Ascending aorta (tissue), 2 donors: ENCODE data around the gene ZBTB18. TPM values are rescaled to one million over a fixed set of nuclear protein-coding genes. Genes with fewer than 3 reads are reported as not detected.

Source experiments
- DNase-seq, 2 donors: peaks; one replicate each; pipeline ENCODE4 v3.0.0-alpha.2; 2019; ENCODE audit warnings: low spot score in 2 of 2
- H3K27ac ChIP-seq, 2 donors: fragments of 200-600 bp; sonication (generic); one replicate each; pipeline ENCODE4 v1.5.1; 2016 to 2017; ENCODE audit warnings: mild to moderate bottlenecking in 1 of 2
- H3K27me3 ChIP-seq: fragments of 200-600 bp; sonication (generic); one replicate; pipeline ENCODE4 v1.5.1; 2017
- H3K36me3 ChIP-seq, 2 donors: fragments of 200-600 bp; sonication (generic); one replicate each; pipeline ENCODE4 v1.5.1; 2016
- H3K4me1 ChIP-seq, 2 donors: fragments of 200-600 bp; sonication (generic); one replicate each; pipeline ENCODE4 v1.5.1; 2016 to 2017; ENCODE audit warnings: mild to moderate bottlenecking in 1 of 2
- H3K4me3 ChIP-seq, 2 donors: fragments of 200-600 bp; sonication (generic); one replicate each; pipeline ENCODE4 v1.5.1; 2016 to 2017; ENCODE audit warnings: mild to moderate bottlenecking in 1 of 2
- H3K9me3 ChIP-seq, 2 donors: fragments of 200-600 bp; sonication (generic); one replicate each; pipeline ENCODE4 v1.5.1; 2016
- intact Hi-C: fragments of 100-400 bp; cut with DNase I; formaldehyde crosslinking; loops from one replicate; pipeline ENCODE4 v1.15.1; 2023
- total RNA-seq: library from RNA; depleted of rRNA; stranded (reverse); fragments of >200 nt; gene quantifications from one replicate; pipeline ENCODE4 v1.1.0, GENCODE V29; 2016
- TF ChIP-seq, protein P1 (sequence below), 3 experiments: fragments of 200-600 bp in 2 of 3; fragments of 450-650 bp in 1 of 3; sonication (generic) in 2 of 3; IDR thresholded peaks; one replicate each; pipeline ENCODE4 v1.5.1; 2016 to 2019; ENCODE audit warnings: antibody characterized with exemption in 3 of 3, mild to moderate bottlenecking in 1 of 3, moderate library complexity in 1 of 3

ZBTB18 gene
- total RNA-seq, 1 donor from 2014 or later = 7.1 TPM

GRCh38 chr1:244063498-244063897 lies 12.4 kb downstream of the ZBTB18 start:
- Histone ChIP-seq H3K36me3 (no peaks in the 10 kb centered on the region), H3K4me3 (no peak overlapping the region), H3K9me3 (no peaks in the 10 kb centered on the region), H3K27me3 (no peaks in the 10 kb centered on the region), H3K27ac (no peak overlapping the region), H3K4me1 (no peaks in the 10 kb centered on the region)
- DNase-seq = no peak
- intact Hi-C loops = no loop called here
- TF ChIP-seq, protein P1, sequence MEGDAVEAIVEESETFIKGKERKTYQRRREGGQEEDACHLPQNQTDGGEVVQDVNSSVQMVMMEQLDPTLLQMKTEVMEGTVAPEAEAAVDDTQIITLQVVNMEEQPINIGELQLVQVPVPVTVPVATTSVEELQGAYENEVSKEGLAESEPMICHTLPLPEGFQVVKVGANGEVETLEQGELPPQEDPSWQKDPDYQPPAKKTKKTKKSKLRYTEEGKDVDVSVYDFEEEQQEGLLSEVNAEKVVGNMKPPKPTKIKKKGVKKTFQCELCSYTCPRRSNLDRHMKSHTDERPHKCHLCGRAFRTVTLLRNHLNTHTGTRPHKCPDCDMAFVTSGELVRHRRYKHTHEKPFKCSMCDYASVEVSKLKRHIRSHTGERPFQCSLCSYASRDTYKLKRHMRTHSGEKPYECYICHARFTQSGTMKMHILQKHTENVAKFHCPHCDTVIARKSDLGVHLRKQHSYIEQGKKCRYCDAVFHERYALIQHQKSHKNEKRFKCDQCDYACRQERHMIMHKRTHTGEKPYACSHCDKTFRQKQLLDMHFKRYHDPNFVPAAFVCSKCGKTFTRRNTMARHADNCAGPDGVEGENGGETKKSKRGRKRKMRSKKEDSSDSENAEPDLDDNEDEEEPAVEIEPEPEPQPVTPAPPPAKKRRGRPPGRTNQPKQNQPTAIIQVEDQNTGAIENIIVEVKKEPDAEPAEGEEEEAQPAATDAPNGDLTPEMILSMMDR (IDR thresholded peaks at IDR 0.05) = no peak

- no peak for DNase-seq
- Histone ChIP-seq H3K4me3 (no peak overlapping the region), H3K4me1 (no peaks in the 10 kb centered on the region), H3K27me3 (no peaks in the 10 kb centered on the region), H3K36me3 (no peaks in the 10 kb centered on the region), H3K9me3 (no peaks in the 10 kb centered on the region), H3K27ac (no peak overlapping the region)
- TF ChIP-seq, protein P1 (IDR thresholded peaks at IDR 0.05) = no peak
- intact Hi-C loops = no loop called here
Measured at GRCh38 chr1:244064621-244065020, 13.5 kb downstream of the ZBTB18 start.

DNA sequence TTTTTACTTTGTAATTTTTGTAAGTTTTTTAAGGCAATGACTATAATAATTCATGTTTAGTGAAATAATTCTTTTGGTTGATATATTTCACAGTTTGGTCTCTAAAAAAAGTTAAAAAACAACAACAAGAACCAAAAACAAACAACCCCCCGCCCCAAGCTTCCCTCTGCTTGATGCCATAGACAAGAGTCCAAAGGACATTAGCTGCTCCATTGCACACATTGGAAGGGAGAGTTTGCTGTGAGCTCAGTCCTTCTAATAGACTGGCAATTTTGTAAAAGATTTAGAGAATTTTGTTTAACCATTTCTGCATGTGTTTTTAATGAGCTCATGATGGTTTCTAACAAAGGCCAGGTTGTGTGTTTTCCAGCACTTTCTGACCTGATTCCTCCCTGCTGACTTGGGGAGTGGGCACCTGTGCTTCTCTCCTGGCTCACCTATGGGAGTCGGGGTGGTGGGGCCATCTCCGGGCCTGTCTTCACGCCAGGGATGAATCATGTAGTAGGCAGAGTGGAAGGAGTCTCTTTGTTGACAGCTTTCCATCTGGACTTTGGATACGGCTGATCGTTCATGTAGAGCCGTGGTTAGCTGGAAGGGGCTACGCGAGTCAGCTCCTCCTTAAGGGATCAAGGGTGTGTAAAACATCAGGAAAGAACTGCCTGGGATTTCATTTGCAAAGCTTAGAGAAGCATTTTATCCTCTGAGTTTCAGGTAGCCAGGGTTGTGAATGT lies 14.1 kb downstream of the ZBTB18 start:
- Histone ChIP-seq H3K4me1 (no peaks in the 10 kb centered on the region), H3K9me3 (no peaks in the 10 kb centered on the region), H3K27ac (no peak overlapping the region), H3K36me3 (no peaks in the 10 kb centered on the region), H3K4me3 (no peak overlapping the region), H3K27me3 (no peaks in the 10 kb centered on the region)
- intact Hi-C loops = no loop called here
- TF ChIP-seq, protein P1 (IDR thresholded peaks at IDR 0.05) = no peak
- no peak for DNase-seq

- no peak overlapping the region for H3K27ac ChIP-seq
- intact Hi-C loops = no loop called here
Measured at GRCh38 chr1:244065960-244066388, 14.9 kb downstream of the ZBTB18 start.

DNA sequence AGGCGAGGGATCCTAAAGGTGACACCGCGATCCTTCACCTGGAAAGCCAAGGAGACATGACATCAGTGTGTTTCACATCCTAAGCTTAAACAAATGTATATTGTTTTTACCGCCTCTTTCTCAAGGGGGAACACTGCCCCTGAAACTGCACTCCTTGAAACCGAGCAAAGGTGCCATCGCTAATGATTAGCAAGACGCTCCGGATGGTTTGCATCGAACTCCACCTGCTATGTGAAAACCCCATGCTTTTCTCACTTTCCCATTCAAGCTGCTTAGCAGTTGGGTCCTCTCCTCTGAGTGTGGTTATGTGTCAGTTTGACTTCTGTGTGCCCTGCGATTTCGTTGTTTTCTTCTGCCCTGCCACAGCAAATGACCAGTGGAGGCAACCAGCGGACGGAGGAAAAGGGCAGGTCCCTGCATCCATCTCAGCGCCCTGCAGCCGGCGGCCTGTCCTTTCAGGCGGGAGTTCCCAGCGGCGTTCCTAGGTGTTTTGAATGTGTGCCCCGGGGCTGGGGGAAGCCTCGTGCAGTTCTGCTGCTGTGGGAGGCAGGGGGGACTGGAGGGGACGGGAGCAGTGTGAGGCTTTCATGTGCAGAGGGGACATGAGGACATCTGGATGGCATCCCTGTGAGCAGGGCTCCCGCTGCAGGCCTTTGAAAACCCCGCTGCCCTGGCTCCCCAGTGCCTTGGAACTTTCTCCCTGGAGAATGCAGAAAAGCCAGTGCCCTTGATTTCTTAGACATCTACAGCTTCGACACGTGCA lies 16.1 kb downstream of the ZBTB18 start:
- Histone ChIP-seq H3K27ac (no peak overlapping the region), H3K27me3 (no peaks in the 10 kb centered on the region), H3K36me3 (no peaks in the 10 kb centered on the region), H3K4me3 (no peak overlapping the region), H3K4me1 (no peaks in the 10 kb centered on the region), H3K9me3 (no peaks in the 10 kb centered on the region)
- no peak for DNase-seq
- TF ChIP-seq, protein P1 (IDR thresholded peaks at IDR 0.05) = no peak
- intact Hi-C loops = no loop called here

More at GRCh38 chr1:244065960-244066388, 14.9 kb downstream of the ZBTB18 start:
- Histone ChIP-seq H3K4me1 (no peaks in the 10 kb centered on the region), H3K27me3 (no peaks in the 10 kb centered on the region), H3K36me3 (no peaks in the 10 kb centered on the region), H3K4me3 (no peak overlapping the region), H3K9me3 (no peaks in the 10 kb centered on the region)
- TF ChIP-seq, protein P1 (IDR thresholded peaks at IDR 0.05) = no peak
- DNase-seq = no peak
